GM12873 (cell line): ENCODE data around the gene TCTN2.

ENCODE experiments used
- TF ChIP-seq, protein P1 (sequence below): IDR thresholded peaks from 2 replicates; pipeline ENCODE4 v1.5.1; 2012; ENCODE audit warnings: low read depth, mild to moderate bottlenecking, moderate library complexity, low read length, control low read depth; ENCODE audit not compliant: insufficient read depth; ENCODE audit errors: missing control alignments

TCTN2 gene

DNA sequence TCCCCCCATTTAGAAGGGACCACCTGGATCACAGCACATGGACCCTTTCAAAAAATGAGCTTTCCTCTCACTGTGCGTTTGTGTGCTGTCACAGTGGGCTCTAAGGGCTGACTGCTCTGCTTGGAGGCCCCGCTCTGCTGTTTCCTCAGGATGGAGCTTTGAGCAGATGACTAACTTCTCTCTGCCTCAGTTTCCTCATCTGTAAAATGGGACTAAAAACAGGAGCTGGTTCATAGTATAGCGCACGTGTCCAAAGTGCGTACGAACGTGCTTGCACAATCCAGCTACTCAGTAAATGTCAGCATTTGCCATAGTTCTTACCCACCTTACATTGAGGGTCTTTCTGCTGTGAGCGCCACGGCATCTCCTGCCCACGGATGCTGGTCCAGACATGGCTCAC lies 78.4 kb downstream of the TCTN2 start:
- TF ChIP-seq, protein P1, sequence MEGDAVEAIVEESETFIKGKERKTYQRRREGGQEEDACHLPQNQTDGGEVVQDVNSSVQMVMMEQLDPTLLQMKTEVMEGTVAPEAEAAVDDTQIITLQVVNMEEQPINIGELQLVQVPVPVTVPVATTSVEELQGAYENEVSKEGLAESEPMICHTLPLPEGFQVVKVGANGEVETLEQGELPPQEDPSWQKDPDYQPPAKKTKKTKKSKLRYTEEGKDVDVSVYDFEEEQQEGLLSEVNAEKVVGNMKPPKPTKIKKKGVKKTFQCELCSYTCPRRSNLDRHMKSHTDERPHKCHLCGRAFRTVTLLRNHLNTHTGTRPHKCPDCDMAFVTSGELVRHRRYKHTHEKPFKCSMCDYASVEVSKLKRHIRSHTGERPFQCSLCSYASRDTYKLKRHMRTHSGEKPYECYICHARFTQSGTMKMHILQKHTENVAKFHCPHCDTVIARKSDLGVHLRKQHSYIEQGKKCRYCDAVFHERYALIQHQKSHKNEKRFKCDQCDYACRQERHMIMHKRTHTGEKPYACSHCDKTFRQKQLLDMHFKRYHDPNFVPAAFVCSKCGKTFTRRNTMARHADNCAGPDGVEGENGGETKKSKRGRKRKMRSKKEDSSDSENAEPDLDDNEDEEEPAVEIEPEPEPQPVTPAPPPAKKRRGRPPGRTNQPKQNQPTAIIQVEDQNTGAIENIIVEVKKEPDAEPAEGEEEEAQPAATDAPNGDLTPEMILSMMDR, result no peak

DNA sequence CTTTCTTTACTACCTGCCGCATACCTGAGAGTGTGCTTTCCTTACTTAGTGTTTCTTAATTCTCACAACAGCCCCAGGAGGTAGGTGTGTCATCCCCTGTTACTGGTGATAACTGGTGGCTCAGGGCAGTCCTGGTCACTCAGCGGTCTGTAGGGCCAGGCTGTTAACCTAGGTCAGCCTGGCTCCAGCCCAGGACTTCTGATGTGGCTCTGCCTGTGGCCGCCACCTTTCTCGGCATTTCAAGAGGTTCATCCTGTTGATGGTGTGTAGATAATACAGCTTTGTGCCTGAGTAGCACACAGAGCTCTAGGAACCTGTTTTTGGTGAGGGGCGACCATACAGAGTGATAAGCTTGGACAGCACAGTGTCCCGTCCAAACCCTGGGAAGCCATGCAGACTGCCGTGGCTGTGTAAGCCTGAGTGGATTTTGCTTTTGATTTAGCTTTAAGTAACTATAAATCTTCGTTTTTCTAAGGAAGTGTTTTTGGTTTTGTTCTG lies 79.3 kb downstream of the TCTN2 start:
- TF ChIP-seq, protein P1, result no peak

DNA sequence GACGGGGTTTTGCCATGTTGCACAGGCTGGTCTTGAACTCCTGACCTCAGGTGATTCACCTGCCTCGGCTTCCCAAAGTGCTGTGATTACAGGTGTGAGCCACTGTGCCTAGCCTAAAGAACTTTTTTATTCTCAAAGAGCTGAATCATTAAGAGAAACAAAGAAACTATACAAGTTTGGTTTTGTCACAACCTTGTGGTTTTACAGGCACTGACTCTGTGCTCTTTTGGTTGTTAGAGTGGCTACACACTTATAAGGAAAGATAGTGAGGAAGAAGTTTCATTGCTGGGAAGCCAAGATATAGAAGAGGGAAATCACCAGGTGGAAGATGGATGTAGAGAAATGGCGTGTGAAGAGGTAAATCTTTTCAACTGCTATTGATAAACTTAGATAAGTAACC lies 81.1 kb downstream of the TCTN2 start:
- TF ChIP-seq, protein P1, result no peak

DNA sequence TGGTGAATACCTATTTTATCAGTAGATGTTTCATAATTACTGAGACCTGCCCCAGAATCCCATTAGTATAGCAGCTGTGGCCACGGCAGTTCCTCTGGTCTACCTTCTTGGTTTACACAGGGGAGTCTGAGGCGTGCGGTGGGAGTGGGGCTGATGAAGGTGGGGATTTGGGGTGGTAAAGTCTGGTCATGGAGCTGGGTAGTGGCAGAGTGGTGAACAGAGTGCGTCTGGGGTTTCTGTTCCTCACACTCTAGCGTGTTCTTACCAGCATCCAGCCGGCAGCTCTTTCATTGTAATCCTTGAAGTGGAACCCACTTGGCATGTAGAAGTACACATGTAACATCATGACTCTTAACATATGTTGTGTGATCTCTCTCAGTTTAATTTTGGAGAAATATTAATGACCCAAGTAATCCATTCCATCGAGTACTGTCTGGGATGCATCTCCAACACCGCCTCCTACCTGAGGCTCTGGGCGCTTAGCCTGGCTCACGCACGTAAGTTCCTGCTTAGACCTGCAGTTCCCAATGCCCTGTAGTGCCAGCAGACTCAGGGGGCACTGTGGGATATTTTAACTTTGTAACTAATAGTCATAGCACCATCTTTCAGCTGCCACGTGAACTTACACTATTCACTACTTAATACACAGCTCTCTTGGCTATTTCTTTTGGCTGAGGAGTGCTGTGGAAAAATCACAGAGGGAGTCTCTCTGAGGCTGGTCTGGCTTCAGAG lies 83.3 kb downstream of the TCTN2 start:
- TF ChIP-seq, protein P1, result no peak

DNA sequence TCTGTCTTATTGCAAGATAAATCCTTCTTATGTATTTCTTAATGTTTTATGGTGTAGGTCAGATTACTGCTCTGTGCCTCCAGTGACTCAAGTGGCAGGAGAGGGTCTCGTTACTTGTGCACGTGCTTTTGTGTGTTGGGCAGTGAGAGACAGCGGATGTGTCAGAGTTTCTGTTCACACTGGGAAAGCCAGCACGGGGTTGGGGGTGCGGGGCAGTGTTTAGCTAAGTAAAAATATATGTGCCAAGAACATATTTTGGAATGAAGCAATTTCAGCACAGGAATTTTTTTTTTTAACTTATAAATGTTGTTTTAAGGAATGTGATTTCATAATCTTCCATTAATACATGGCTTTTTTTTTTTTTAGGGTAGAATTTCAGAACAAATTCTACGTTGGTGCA lies 86.6 kb downstream of the TCTN2 start:
- TF ChIP-seq, protein P1, result no peak
